ENCODE results near the gene AGBL5. TPM values are rescaled to one million over a fixed set of nuclear protein-coding genes. Genes with fewer than 3 reads are reported as not detected.

Gene AGBL5
- total and polyA plus RNA-seq, 2 of the 13 experiments (the other 11 are each of a cell fraction or from before 2014, with no cell fraction given), result 55.9 to 73.3 TPM

DNA sequence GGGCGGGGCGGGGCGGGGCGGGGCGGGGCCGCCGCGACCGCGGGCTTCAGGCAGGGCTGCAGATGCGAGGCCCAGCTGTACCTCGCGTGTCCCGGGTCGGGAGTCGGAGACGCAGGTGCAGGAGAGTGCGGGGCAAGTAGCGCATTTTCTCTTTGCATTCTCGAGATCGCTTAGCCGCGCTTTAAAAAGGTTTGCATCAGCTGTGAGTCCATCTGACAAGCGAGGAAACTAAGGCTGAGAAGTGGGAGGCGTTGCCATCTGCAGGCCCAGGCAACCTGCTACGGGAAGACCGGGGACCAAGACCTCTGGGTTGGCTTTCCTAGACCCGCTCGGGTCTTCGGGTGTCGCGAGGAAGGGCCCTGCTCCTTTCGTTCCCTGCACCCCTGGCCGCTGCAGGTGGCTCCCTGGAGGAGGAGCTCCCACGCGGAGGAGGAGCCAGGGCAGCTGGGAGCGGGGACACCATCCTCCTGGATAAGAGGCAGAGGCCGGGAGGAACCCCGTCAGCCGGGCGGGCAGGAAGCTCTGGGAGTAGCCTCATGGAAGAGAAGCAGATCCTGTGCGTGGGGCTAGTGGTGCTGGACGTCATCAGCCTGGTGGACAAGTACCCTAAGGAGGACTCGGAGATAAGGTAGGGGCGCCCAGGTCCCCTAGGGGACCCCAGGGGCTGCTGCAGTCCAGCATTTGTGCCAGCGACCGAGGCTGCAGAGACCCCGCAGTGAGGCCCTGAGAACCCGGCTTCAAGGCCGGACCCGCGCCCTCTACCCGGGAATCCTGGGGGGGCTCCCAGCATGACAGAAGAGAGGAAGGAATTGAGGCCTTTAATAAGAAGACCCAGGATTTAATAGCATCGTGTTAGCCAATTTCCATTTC, 35.5 kb downstream of the AGBL5 start, which contains the start of gene KHK (continued):
- TF ChIP-seq, protein P1, sequence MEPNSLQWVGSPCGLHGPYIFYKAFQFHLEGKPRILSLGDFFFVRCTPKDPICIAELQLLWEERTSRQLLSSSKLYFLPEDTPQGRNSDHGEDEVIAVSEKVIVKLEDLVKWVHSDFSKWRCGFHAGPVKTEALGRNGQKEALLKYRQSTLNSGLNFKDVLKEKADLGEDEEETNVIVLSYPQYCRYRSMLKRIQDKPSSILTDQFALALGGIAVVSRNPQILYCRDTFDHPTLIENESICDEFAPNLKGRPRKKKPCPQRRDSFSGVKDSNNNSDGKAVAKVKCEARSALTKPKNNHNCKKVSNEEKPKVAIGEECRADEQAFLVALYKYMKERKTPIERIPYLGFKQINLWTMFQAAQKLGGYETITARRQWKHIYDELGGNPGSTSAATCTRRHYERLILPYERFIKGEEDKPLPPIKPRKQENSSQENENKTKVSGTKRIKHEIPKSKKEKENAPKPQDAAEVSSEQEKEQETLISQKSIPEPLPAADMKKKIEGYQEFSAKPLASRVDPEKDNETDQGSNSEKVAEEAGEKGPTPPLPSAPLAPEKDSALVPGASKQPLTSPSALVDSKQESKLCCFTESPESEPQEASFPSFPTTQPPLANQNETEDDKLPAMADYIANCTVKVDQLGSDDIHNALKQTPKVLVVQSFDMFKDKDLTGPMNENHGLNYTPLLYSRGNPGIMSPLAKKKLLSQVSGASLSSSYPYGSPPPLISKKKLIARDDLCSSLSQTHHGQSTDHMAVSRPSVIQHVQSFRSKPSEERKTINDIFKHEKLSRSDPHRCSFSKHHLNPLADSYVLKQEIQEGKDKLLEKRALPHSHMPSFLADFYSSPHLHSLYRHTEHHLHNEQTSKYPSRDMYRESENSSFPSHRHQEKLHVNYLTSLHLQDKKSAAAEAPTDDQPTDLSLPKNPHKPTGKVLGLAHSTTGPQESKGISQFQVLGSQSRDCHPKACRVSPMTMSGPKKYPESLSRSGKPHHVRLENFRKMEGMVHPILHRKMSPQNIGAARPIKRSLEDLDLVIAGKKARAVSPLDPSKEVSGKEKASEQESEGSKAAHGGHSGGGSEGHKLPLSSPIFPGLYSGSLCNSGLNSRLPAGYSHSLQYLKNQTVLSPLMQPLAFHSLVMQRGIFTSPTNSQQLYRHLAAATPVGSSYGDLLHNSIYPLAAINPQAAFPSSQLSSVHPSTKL (CRISPR knock-in tag; IDR thresholded peaks at IDR 0.05), result no peak
- no peak for TF ChIP-seq NONO (IDR thresholded peaks at IDR 0.05)
- TF ChIP-seq NONO (CRISPR knock-in tag; conservative IDR thresholded peaks at IDR 0.05), result no peak; the same call in none of the 2 replicates
- TF ChIP-seq, protein P2, sequence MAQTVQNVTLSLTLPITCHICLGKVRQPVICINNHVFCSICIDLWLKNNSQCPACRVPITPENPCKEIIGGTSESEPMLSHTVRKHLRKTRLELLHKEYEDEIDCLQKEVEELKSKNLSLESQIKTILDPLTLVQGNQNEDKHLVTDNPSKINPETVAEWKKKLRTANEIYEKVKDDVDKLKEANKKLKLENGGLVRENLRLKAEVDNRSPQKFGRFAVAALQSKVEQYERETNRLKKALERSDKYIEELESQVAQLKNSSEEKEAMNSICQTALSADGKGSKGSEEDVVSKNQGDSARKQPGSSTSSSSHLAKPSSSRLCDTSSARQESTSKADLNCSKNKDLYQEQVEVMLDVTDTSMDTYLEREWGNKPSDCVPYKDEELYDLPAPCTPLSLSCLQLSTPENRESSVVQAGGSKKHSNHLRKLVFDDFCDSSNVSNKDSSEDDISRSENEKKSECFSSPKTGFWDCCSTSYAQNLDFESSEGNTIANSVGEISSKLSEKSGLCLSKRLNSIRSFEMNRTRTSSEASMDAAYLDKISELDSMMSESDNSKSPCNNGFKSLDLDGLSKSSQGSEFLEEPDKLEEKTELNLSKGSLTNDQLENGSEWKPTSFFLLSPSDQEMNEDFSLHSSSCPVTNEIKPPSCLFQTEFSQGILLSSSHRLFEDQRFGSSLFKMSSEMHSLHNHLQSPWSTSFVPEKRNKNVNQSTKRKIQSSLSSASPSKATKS (CRISPR knock-in tag; IDR thresholded peaks at IDR 0.05), result no peak
- TF ChIP-seq, protein P3, sequence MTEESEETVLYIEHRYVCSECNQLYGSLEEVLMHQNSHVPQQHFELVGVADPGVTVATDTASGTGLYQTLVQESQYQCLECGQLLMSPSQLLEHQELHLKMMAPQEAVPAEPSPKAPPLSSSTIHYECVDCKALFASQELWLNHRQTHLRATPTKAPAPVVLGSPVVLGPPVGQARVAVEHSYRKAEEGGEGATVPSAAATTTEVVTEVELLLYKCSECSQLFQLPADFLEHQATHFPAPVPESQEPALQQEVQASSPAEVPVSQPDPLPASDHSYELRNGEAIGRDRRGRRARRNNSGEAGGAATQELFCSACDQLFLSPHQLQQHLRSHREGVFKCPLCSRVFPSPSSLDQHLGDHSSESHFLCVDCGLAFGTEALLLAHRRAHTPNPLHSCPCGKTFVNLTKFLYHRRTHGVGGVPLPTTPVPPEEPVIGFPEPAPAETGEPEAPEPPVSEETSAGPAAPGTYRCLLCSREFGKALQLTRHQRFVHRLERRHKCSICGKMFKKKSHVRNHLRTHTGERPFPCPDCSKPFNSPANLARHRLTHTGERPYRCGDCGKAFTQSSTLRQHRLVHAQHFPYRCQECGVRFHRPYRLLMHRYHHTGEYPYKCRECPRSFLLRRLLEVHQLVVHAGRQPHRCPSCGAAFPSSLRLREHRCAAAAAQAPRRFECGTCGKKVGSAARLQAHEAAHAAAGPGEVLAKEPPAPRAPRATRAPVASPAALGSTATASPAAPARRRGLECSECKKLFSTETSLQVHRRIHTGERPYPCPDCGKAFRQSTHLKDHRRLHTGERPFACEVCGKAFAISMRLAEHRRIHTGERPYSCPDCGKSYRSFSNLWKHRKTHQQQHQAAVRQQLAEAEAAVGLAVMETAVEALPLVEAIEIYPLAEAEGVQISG (CRISPR knock-in tag; IDR thresholded peaks at IDR 0.05), result peak; percentile 80
- TF ChIP-seq ZMYM2 (CRISPR knock-in tag; IDR thresholded peaks at IDR 0.05), result peak; percentile 72; the same call in 1 of the 2 replicates
- no peak for TF ChIP-seq ZNF674 (CRISPR knock-in tag; IDR thresholded peaks at IDR 0.05; ENCODE audit: low read depth)
- 0 out of 2 replicates have a peak, but pooled peaks have one; percentile 27 for TF ChIP-seq KLF15 (CRISPR knock-in tag; IDR thresholded peaks at IDR 0.05; ENCODE audit: borderline replicate concordance)
- TF ChIP-seq, protein P4, sequence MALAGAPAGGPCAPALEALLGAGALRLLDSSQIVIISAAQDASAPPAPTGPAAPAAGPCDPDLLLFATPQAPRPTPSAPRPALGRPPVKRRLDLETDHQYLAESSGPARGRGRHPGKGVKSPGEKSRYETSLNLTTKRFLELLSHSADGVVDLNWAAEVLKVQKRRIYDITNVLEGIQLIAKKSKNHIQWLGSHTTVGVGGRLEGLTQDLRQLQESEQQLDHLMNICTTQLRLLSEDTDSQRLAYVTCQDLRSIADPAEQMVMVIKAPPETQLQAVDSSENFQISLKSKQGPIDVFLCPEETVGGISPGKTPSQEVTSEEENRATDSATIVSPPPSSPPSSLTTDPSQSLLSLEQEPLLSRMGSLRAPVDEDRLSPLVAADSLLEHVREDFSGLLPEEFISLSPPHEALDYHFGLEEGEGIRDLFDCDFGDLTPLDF (CRISPR knock-in tag; IDR thresholded peaks at IDR 0.05), result no peak; the same call in 1 of the 2 replicates
- TF ChIP-seq, protein P5, sequence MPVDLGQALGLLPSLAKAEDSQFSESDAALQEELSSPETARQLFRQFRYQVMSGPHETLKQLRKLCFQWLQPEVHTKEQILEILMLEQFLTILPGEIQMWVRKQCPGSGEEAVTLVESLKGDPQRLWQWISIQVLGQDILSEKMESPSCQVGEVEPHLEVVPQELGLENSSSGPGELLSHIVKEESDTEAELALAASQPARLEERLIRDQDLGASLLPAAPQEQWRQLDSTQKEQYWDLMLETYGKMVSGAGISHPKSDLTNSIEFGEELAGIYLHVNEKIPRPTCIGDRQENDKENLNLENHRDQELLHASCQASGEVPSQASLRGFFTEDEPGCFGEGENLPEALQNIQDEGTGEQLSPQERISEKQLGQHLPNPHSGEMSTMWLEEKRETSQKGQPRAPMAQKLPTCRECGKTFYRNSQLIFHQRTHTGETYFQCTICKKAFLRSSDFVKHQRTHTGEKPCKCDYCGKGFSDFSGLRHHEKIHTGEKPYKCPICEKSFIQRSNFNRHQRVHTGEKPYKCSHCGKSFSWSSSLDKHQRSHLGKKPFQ (CRISPR knock-in tag; IDR thresholded peaks at IDR 0.05; ENCODE audit: insufficient replicate concordance), result no peak
- TF ChIP-seq, protein P6, sequence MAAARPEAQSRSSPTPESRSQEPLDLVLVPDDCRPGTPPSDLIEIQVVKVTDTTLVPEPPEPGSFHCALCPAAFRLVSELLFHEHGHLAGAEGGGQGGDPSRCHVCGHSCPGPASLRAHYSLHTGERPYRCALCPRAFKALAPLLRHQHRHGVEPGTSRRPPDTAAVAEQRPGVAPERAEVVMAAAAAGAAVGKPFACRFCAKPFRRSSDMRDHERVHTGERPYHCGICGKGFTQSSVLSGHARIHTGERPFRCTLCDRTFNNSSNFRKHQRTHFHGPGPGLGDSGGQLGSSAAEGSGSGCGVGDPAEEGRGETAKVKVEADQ (CRISPR knock-in tag; IDR thresholded peaks at IDR 0.05; ENCODE audit: borderline replicate concordance), result no peak
- no peak for TF ChIP-seq POLR2AphosphoS2 (IDR thresholded peaks at IDR 0.05; ENCODE audit: low read depth, low read length)
- TF ChIP-seq, protein P7, sequence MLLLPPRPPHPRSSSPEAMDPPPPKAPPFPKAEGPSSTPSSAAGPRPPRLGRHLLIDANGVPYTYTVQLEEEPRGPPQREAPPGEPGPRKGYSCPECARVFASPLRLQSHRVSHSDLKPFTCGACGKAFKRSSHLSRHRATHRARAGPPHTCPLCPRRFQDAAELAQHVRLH (CRISPR knock-in tag; IDR thresholded peaks at IDR 0.05; ENCODE audit: borderline replicate concordance, low read depth), result no peak
- TF ChIP-seq GFI1 (CRISPR knock-in tag; IDR thresholded peaks at IDR 0.05; ENCODE audit: borderline replicate concordance), result no peak

Measured in HepG2 (cell line).